ENCODE measurements around the gene CDH23. TPM values are rescaled to one million over a fixed set of nuclear protein-coding genes. Genes with fewer than 3 reads are reported as not detected.

Gene CDH23
- total RNA-seq, 4 donors from 2014 or later = 7.1 to 56.2 (median 25.4) TPM

GRCh38 chr10:71720288-71720687, 323.6 kb downstream of the CDH23 start:
- H3K27ac ChIP-seq = no peak overlapping the region
- no peaks in the 10 kb centered on the region for H3K9me3 ChIP-seq
- DNase-seq = no peak
- peaks cover 3 to 22% of the 10 kb centered on the region in 2 donors for H3K4me1 ChIP-seq
- no peaks in the 10 kb centered on the region for H3K36me3 ChIP-seq
- no peak for TF ChIP-seq POLR2A (IDR thresholded peaks at IDR 0.05)
- no peak for TF ChIP-seq CTCF (IDR thresholded peaks at IDR 0.05)
- intact Hi-C loops (cut with DNase I; ENCODE audit: low total_unique reads) = no loop called here
- no peaks in the 10 kb centered on the region for H3K27me3 ChIP-seq
- H3K4me3 ChIP-seq = no peak overlapping the region

GRCh38 chr10:71721313-71721712, 324.6 kb downstream of the CDH23 start:
- Histone ChIP-seq H3K27me3 (no peaks in the 10 kb centered on the region), H3K9me3 (no peaks in the 10 kb centered on the region), H3K27ac (no peak overlapping the region), H3K4me1 (peaks cover 3 to 15% of the 10 kb centered on the region in 2 donors), H3K36me3 (no peaks in the 10 kb centered on the region), H3K4me3 (no peak overlapping the region)
- TF ChIP-seq CTCF (IDR thresholded peaks at IDR 0.05) (no peak), POLR2A (IDR thresholded peaks at IDR 0.05) (no peak)
- no peak for DNase-seq
- intact Hi-C loops (cut with DNase I; ENCODE audit: low total_unique reads) = no loop called here

DNA sequence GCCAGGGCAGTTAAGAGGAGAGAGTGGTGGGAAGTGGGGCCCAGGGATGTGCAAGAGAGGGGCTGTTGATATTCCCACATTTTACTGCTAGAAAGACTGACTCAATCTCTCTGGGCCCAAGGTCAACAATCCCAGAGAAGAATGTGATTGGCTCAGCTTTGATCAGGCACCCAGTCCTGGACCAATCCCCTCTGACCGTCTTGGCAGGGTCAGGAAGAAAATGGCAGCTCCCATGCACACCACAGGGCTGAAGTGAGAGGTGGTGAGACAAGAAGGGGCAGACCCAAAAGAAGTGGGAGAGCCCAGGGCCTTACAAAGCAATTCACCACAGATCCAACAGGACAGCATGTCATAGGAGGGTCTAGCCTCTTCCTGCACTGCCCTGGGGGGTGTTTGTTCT, 326.1 kb downstream of the CDH23 start:
- peaks cover 3 to 19% of the 10 kb centered on the region in 2 donors for H3K4me1 ChIP-seq
- H3K36me3 ChIP-seq = no peaks in the 10 kb centered on the region
- no peak for DNase-seq
- intact Hi-C loops (cut with DNase I; ENCODE audit: low total_unique reads) = no loop called here
- no peak for TF ChIP-seq CTCF (IDR thresholded peaks at IDR 0.05)
- no peak overlapping the region for H3K27ac ChIP-seq
- H3K9me3 ChIP-seq = no peaks in the 10 kb centered on the region
- H3K4me3 ChIP-seq = no peak overlapping the region
- no peaks in the 10 kb centered on the region for H3K27me3 ChIP-seq

- TF ChIP-seq CTCF (IDR thresholded peaks at IDR 0.05) = no peak
- no peak for TF ChIP-seq POLR2A (IDR thresholded peaks at IDR 0.05)
- H3K27me3 ChIP-seq = no peaks in the 10 kb centered on the region
- no peak overlapping the region for H3K4me3 ChIP-seq
- no peaks in the 10 kb centered on the region for H3K36me3 ChIP-seq
- H3K4me1 ChIP-seq = peaks cover 3 to 21% of the 10 kb centered on the region in 2 donors
- no peak overlapping the region for H3K27ac ChIP-seq
- intact Hi-C loops (cut with DNase I; ENCODE audit: low total_unique reads) = no loop called here
- no peaks in the 10 kb centered on the region for H3K9me3 ChIP-seq
- no peak for DNase-seq
These were observed 326.6 kb downstream of the CDH23 start for GRCh38 chr10:71723311-71723710.

GRCh38 chr10:71724539-71724938, 327.8 kb downstream of the CDH23 start:
- intact Hi-C loops (cut with DNase I; ENCODE audit: low total_unique reads) = no loop called here
- DNase-seq = no peak
- no peak for TF ChIP-seq POLR2A (IDR thresholded peaks at IDR 0.05)
- Histone ChIP-seq H3K4me1 (peaks cover 0 to 21% of the 10 kb centered on the region in 2 donors), H3K27me3 (no peaks in the 10 kb centered on the region), H3K36me3 (no peaks in the 10 kb centered on the region), H3K4me3 (no peak overlapping the region), H3K27ac (no peak overlapping the region), H3K9me3 (no peaks in the 10 kb centered on the region)

- Histone ChIP-seq H3K27me3 (no peaks in the 10 kb centered on the region), H3K9me3 (no peaks in the 10 kb centered on the region), H3K4me1 (peaks cover 0 to 21% of the 10 kb centered on the region in 2 donors), H3K4me3 (no peak overlapping the region), H3K27ac (no peak overlapping the region), H3K36me3 (no peaks in the 10 kb centered on the region)
- intact Hi-C loops (cut with DNase I; ENCODE audit: low total_unique reads) = no loop called here
- DNase-seq = no peak
- TF ChIP-seq CTCF (IDR thresholded peaks at IDR 0.05) = no peak
- TF ChIP-seq POLR2A (IDR thresholded peaks at IDR 0.05) = no peak
These were observed 328.5 kb downstream of the CDH23 start for GRCh38 chr10:71725249-71725648.

Data from uterus (tissue), 4 donors.